NCI-H526 (cell line): ENCODE data around the gene LNX2.

Experiments
- DNase-seq, 2 experiments: peaks; one replicate each; lab custom pipeline; 2025; lab: John Stamatoyannopoulos, UW

Gene LNX2

DNA sequence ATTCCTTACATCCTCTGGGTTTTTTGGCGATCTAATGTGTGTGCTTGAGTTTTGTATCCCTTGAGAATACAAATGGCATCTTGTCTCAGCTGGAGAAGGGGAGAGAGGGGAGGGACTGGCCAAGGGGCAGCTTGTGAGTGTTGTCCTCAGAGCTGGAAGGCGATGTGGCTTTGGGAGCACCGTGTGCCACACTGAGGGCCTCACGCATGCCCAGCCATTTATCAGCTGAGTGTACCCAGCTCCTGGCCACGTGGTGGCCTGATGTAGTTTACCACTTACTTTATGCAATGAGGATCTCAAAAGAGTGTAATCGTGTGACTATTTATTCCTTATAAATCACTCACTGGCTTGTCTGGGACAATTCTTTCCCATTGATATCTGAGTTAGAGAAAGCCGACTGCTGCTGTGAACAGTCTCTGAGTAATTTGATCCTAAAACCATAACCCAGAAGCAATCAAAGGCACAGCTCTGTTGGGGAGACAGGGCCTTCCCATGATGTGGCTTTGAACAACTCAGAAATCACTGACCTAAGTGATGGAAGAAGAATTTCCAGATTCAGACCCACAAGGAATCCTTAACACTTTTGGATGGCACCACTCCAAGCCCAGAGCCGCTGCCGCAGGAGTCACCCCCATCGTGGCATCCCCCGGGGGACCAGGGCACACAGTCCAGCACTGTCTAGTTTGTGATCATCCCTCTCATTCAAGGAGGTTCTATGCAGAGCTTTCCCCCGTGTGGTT, 116.0 kb downstream of the LNX2 start:
- DNase-seq = no peak

DNA sequence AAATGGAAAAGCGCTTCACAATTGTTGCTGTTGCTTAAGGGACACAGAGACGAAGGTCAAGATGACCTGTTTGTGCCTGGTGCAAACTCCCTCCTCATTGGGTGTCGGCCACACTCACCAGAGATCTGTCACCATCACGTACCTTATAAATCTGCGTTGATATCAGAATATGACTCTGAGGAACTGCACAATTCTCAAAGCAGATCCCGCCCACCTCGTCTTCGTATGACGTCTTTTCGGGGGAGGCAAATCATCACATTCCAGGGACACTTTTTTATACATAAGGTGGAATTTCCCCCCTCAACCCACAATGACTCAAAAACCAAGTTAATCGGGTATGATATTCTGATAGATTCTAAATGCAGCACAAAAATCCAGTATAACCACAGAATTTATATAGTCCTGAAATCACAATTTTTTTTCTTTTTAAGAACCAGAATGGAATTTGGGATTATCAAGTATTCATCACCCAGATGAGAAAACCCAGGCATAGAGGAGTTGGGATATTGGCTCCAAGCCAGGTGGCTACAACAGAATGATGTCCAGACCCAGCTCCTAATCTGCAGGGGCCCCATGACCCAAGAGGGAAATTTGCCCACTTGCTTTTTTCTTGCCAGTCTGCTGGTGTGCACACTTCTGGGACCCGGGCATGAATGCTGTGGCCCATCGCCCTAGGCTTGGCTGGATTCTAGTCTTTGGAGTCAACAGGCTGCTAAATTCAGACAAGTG, 119.4 kb downstream of the LNX2 start:
- no peak for DNase-seq

DNA sequence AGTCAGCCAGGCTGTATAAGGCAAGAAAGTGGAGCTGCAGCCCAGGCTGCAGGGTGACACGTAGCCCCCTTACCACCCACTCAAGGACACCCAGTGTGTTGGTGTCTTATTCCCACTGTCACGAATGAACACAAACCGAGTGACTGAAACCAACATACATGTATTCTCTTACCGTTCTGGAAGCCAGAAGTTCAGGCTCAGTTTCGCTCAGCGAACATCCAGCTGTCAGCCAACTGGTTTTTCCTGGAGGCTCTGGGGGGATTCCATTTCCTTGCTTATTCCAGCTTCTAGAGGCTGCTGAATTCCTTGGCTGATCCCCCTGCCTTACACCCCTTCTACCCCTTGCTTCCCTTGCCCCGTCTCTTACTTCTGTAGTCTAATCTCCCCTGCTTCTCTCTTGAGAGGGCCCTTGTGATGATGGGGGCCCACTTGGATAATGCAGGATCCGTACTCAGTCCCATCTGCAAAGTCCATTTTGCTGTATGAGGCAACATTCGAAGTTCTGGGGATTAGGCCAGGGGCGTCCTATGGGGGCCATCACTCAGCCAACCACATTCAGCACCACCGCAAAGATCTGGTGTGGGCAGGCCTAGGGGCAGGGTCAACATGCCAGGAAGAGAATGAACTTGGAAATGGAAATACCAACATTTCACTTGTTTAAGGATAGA, 122.6 kb downstream of the LNX2 start:
- no peak for DNase-seq

DNA sequence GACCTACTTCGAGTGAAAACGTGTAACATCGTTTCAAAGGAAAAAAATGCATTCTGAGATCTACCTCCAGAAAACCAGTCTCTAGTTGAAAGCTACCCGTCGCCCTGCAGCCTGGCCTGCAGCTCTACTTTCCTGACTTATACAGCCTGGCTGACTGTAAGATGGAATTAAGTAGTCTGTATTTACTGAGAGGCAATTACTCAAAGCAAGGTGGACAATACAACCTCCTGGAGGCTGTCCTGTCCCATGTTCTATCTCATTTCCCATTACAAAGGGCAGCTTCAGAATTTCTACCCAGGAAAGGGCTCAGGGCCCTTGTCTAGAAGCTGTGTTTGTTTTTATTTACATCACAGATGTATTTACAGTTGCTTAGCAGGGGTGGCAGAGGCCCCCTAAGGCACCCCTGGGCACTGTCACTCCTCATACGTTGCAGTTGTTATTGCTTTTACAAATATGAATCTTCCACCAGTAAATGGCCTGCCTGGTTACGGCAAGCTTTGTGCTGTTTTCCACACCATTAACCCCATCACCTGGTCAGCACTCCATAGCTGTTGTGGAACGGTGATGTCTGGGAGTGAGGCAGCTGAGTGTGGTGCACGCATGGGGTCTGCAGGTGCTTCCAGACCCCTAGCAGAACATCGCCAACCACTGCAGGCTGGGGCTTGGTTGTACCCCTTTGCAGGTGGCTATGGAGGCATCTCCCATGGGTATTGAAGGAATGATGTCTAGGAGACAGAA, 123.6 kb downstream of the LNX2 start:
- peak in 1 of 2 experiments; percentile 18 for DNase-seq

DNA sequence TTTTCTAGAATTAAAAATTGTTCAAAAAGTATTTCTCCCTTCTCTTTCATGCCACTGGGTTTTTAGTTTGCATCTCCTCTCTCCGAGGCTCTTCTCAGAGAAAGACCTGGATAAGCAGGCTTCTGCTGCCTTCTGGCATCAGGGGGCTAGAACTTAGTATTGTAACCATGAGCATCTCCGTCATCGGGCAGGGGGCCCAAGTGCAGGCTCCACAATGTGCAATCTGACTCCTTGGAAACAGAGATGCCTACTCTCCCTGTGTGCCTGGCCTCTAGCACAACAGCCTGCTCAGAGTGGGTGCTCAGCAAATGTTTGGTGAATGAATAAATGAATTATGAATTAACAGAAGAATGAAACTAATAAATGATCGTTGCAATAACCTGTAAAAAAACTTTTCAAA, 124.3 kb downstream of the LNX2 start:
- no peak for DNase-seq
